ENCODE data around the gene ETS1. TPM values are rescaled to one million over a fixed set of nuclear protein-coding genes. Genes with fewer than 3 reads are reported as not detected.

ETS1 gene
- total RNA-seq, 1 donor from 2014 or later: 52.7 TPM

DNA sequence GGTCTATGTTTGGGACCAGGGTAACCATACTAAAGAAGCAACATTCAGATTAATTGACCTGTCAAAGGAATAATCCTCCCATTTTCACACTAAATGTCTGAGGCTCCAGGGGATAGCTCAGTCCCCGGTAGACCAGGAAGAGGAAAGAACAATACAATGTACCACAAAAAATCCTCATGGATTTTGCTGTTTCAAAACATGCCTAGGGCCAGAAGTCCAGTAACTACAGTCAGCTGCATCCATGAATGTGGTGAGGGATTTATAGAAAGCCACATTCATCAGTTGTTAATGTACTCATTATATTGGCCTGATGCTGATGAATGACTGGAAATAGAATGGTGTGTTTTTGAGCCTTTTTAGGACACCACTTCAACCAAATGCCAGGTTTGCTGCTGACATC, 6.9 kb upstream of the ETS1 start:
- DNase-seq (ENCODE audit: low read depth): no peak

DNA sequence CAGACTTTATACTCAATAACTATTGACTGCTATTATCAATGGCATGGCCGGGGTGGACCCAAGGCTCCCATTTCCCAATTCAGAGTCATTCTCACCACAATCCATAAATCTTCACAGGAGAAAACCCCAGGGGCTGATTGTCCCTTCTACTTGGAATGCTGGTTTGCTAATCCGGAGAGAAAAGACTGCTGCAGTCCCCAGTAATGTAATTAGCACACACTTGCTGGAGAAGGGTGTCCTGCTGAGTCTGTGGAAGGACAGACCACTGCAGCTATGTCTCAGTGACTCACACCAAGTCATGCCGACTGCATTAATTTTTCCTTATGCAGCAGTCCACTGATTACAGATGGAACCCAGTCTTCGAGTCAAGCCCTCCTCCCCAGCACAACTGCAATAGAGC, 5.9 kb upstream of the ETS1 start:
- DNase-seq (ENCODE audit: low read depth): peak; percentile 33

DNA sequence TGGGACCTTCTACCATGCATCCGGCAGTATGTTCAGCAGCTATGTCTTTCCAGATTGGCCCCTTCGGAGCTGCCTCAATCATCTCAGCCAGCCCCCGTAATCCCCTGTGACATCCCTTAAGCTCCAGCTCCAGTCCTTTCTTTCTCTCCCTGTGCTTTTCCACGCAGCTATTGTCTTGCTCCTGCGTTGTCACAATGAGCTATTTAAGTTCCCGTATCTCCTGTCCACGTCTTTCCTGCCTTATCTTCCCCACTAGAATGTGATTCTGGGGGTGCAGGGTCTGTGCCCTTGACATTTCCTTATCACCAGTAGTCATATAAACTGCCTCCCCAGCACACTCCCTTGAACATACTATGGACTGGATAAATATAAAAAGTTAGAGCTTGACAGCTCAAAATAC, 5.1 kb upstream of the ETS1 start:
- DNase-seq (ENCODE audit: low read depth): no peak

DNA sequence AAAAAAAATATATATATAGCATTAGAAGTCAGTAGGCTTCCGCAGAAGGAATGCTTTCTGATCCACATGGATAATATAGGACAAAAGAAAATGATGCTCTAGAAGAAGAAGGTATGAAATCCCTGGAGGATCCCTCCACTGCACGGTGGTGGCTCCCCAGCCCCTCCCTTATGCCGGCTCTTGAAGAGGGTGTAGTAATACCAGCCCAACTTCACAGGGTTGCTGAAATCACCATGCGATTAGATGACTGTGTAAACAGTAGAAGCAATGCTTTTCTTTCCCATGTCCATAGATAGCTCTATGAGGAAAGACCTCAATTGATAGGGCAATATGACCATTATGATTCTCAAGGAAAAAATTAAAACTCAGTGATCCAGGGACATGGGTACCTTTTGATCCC, 3.2 kb upstream of the ETS1 start:
- DNase-seq (ENCODE audit: low read depth): no peak

DNA sequence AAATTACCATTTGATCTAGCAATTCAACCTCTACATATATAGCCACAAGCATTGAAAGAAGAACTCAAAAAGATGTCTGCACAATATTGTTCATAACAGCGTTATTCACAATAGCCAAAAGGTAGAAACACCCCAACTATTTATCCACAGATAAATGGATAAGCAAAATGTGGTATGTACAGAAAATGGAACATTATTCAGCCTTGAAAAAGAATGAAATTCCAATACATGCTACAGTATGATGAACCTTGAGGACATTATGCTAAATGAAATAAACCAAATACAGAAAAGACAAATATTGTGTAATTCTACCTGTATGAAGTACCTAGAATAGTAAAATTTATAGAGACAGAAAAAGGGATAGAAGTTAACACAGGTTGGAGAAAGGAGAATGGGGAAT, 2.6 kb upstream of the ETS1 start:
- DNase-seq (ENCODE audit: low read depth): no peak

DNA sequence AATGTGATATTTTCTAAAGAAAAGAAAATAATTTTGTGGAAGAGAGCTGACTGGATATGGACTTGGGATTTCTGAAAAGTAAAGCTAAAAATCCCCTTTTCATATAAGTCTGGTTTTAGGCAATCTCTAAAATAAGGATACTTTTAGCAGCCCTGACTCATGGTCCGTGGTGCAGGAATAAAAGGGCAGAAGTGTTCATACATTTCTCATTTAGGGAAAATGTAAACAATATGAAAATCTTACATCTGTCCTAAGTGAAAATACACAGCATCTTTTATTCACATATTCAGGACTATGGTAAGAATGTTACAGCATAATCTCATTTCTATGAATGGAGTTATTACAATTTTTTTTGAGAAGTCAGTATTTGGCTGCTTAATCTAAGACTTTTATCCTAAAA, 735 bp upstream of the ETS1 start:
- DNase-seq (ENCODE audit: low read depth): no peak

DNA sequence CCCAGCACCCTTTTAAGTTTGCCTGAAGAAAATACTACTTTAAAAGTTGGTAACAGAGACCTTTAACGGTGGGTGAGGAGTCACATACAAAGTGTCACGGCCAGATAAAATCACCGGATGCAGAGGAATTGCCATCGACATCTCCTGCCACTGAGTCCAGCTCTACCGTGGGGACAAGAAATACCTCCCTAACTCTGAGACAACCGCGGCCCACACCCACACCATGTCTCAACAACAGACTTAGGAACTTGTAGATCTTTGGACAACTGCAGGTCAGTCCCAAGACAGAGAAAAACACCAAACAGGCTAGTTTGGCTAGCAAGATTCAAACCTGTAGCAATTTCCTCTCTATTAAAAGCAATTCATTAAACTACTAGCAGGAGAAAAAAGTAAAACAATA, 669 bp downstream of the ETS1 start:
- no peak for DNase-seq (ENCODE audit: low read depth)

DNA sequence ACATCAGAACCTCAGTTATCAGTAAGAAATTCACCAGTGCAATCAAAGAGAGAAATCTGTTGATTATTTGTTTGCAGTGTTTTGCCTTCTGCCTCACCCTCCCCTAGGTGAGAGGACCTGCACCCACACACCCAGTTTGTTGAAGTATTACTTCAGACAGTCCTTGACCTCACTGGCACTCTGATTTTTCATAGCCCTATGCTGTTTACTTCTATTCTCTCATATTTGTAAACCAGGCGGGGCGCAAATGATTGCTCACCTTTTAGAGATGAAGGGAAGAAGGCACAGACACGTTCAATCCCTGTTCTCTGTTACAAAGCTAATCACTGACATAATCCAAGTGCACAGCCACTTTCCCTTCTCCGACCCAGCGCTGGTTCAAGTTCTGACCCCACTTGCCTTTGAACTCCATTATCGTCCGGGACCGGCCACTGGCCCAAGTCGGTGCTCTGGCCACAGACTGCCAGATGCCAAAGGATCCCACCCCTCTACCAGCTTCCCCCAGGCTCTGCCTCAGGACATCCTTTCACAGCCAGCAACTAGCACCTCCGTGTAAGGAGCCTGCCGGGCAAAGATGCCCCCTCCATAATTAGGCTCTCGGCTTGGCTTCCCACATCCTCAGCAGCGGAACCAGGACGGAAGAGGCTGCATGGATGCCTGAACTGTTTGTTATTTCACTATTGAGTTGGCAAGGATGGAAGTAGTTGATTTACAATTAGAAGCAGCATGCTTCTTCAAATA, 1.7 kb downstream of the ETS1 start:
- DNase-seq (ENCODE audit: low read depth): no peak

DNA sequence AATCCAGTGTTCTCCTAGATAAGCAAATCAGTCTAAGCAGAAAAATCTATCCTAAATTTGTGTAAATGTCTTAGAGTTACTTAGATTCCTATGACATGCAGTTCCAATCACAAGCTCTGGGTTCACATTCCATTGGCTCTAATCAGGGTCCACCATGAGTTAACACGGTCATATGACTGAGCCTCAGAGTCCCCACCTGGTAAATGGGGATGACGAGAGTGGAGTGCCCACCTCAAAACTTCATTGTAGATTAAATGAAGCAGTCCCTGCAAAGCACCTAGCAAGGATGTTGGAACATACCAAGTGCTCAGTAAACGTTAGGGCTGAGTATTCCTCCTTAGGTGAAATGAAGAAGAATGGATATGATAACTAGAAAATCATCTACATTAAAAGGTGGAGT, 3.1 kb downstream of the ETS1 start:
- DNase-seq (ENCODE audit: low read depth): no peak

DNA sequence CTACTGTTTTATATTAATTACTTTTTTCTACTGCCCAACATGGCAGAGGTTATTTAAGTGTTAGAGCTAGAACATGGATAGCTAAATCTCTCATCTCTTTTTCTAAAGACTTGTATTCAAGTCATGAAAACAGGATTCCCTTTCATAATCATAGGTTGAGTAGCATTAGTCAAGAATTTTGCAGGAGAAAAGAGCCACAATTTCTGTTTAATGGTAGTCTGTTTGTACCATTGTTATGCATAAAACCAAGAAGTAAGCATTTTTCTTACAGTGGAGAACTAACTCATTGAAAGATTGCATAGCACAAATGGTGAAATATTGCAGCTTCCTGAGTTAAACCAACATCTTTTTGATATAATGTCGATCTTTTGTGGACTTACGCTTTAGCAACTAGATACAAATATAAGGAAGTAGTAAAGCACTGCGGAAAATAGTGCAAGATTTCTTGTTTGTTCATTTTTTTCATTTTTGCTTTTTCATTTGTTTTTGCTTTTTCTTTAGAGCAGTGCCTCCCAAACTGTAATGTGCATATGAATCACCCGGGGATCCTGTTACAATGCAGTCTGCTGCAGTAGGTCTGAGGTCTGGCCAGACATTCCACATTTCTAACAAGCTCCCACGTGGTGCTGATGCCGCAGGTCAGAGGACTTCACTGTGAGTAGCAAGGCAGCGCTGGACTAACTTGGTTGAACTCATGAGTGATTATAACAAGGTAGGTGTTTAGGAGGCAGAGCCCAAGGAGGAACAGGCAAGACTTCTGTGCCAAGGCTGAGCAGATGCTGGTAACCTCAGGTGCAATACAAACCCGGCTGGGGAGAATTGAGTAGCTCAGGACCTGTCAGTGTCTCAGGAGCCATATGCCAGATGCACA, 4.6 kb downstream of the ETS1 start:
- DNase-seq (ENCODE audit: low read depth): peak; percentile 98

DNA sequence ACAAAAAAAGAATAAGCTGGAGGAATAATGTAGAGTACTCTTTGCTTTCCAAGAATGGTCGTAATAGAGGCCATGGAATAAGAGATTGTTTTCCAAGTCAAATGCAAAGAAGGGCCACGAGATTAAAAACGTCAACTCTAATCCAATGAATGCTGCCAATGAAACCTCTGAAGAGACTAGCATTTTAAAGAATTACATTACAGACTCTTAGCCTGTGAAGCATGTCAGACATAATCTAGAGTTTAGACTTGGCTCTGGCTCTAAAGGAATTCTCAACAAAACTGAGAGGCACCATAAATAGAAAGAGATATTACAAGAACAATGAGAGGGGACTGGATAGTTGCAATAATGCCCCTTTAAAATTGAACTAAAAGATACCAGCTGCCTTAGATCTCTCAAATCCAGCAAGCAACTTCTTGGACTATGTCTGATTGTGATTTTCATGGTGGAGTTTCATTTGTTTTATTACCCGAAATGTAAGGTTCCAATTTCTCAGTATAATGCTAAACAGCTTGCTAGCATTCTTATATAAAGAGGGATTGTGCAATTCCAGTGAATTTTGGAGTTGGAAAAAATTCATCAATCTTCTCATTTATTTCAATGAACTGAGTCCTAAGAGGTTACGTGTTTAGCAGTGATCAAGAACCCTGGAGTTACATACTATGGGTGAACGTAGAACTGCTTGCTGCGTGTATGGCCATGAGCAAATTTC, 5.6 kb downstream of the ETS1 start:
- no peak for DNase-seq (ENCODE audit: low read depth)

DNA sequence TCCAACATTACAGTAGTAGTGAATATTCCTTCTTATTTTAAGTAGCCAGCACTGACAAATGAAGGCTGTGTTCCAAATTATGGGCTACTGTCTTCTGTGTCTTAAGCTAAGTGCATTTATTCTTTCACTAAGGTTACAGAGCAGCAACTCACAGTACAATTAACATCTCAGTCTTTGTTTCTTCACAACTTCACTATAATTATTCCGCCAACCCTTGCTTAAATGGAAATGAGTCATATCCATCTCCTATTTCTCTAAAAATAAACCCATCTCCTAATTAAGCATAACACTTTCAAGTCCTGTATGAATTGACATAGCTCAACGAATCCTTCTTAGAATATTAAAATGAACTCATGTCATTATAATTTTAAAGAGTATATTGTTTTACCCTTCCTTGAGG, 6.7 kb downstream of the ETS1 start:
- peak; percentile 28 for DNase-seq (ENCODE audit: low read depth)

DNA sequence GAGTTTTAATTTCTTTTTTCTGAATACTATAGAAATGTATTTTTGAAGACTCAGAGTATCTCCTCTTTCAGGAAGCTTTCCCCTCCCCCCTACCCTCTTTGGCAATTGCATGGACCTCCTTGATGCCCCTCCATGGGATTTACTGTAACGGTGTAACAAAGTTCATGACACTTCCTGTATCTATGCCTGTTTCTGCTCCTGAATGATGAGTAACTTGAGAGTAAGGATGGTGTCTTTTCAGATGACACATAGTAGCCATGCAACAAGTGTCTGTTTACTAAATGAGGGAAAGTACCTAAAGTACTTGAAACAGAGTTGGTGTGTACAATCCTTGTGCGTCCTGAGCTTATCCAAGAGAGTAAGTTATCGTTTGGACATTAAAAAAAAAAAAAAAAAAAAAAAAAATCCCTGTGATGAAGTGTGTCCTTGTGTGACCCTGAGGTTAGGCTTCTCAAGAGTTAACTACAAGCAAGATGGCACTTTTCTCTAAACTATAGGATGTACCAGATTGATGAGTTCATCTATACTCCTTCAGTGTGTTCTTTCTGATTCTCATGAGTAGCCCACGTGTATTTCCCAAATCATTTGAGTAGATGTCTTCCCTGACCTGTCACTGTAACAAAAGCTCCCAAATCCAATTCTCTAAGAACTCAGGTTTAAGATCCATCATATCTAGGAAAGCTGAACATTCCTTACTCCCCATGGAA, 7.4 kb downstream of the ETS1 start:
- DNase-seq (ENCODE audit: low read depth): peak; percentile 83

DNA sequence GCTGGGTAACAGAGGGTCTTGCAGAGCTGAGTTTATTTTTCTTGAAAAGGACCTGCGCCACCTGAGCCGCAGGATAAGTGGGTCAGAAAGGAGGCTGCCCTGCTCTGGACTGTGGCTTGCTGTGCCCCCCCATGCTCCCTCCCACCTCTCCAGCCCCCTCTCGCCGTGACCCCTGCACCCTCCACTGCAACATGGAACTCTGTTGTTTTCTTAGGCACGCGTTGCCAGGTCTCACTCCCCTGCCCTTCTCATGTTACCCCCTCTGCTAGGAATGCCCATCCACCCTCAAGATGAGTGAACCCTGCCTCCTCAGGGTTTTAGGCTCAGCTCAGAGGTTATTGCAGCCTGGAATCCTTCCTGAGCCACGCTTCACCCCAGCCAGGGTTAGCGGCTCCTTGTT, 10.8 kb downstream of the ETS1 start:
- DNase-seq (ENCODE audit: low read depth): no peak

DNA sequence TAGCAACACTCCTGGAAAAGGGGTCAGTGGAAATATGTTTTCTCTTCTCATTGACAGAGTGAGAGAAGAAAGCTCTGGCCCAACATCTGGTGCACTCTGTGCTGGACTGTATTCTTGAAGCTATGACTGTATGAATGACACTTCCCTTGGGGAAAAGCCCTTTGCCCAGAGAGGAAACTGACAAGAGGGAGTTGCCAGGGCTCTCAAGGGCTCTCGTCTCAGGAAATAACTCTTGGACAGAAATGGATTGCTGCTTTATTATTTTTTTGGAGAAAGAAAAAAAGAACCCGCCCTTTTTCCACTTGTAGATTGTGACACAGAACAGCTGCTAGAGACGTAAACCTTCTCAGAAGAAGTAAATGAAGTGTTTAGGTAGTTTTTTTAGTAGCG, 11.4 kb downstream of the ETS1 start:
- DNase-seq (ENCODE audit: low read depth): no peak

DNA sequence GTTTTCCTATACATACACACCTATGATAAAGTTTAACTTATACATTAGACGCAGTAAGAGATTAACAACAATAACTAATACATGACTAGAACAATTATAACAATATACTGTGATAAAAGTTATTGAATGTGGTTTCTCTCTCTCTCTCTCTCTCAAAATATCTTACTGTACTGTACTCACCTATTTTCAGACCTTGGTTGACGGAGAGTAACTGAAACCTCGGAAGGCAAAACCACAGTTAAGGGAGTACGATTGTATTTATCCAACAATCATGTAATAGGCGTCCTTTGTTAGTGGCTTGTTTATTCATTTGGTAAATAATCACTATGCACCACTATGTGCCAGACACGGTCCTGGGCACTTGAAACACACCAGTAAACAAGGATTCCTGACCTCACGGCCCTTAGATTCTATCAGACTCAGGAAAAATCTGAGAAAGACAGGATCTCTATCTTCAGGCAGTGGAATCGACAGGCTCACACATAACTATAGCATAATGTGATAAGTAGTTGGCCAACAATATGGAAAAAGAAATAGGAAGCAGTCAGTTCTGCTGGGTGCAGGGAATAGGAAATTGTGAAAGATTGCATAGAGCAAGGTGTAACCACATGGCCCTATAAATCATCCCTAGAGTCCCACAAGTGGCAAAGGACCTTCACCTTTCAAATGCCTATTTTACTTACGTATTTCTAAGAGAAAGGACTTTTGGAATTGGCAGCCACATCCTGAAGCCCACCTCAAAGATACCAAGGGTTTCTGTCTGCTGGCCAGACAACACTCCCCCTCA, 12.0 kb downstream of the ETS1 start:
- DNase-seq (ENCODE audit: low read depth): no peak

DNA sequence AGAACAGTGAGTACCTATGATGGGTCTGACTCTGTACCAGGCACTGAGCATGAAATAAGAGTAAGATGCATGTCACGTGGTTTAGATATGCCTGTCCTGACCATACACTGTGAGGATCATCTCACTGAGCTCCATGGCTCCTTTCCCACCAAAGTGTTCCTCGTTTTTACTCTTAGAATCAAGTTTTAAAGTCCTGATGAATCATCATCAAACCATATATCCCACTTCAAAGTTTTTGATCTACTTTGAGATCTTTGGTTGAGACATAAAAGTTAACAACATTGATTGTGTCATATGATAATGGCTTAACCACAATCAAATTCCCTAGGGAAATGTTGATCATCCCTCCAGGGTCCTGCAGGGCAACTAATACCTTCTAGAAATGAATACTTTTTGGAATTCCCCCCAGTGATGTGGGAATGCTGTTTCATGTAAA, 12.8 kb downstream of the ETS1 start:
- DNase-seq (ENCODE audit: low read depth): peak; percentile 68

DNA sequence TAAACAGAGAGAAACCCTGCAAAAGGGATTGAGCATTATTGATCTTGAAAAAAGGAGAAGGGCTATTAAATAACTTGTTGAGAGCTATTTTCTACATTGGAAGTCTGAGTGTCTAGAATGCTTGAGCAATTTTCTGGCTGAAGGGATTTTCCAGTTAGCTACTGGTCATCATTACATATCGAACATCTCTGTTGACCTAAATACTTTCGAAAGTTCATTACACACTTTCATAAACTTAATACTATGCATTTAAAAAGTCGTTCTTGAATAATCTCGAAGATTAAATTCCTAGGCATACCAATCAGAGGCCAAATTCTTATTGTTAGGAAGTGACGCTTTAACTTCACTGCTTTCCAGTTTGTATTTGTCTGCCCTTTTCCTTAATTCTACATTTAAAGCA, 13.7 kb downstream of the ETS1 start:
- DNase-seq (ENCODE audit: low read depth): no peak

DNA sequence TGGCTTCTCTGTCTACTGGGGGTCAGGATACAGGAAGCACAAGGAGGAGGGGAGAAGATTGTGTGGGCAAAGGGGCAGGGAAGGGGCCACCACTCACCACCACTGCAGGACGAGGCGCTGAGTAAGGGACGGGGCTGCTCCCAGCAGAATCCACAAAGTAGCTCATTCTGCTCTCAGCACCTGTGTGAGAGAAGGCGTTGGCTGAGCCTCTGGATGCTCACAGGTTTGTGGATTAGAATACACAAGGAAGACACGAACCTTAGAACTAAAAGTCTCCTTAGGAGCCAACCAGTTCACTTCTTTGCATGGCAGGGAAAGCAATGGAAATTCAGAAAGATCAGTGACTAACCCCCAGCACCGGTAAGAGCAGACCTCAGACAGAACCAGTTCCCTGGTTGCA, 14.4 kb downstream of the ETS1 start:
- DNase-seq (ENCODE audit: low read depth): no peak

DNA sequence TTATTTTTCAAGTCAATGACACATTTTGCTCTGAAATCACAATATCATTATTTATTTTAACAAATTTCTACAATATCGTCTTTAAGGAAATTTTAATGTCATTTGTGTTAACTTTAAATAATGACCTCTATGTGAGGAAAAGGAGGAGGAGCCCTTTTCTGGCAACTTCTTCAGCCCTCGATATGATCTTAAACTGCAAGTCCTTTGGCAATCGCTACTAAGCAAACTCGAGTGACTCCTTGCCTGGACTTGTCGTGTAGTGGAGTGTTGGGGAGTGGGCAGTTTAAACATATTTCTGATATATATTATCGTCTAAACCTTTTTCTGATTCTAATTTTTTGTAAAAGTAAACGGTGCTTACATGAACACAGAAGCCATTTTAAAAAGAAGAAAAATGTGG, 16.7 kb downstream of the ETS1 start:
- no peak for DNase-seq (ENCODE audit: low read depth)

DNA sequence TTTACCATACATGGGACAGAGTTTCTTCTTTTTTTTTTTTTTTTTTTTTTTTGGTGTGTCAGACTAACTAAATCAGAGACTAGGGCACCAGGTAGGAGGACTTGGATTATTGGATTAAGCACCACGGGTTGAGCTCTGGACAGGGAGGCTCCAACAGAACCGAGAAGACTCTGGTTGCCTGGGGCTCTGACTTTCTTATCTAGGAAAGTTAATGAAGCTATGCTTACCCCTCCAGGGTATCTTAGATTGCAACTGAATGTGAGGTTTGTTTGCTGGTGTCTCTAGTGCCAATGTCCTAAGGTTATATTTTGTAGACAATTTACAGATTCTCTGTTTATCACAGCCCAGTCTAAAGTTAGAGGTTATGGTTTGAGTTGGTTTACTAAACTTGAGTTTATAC, 18.1 kb downstream of the ETS1 start:
- no peak for DNase-seq (ENCODE audit: low read depth)

Data from renal cortical epithelial cell (primary cell).